ENCODE measurements around the gene TMSB15A.
"Not testable (repeated sequence)": the region's sequence is repeated elsewhere in the genome, so short reads cannot be mapped to it uniquely, and the experiment has no call there.

The TMSB15A gene

GRCh38 chrX:102515975-102516941 is at the start of gene TMSB15A:
TMSB15A (minus strand) TSS chrX:102516739.
- peak; percentile 48 for DNase-seq

- DNase-seq = no peak
Measured at GRCh38 chrX:102560423-102561068, 44.0 kb upstream of the TMSB15A start.

GRCh38 chrX:102558607-102559006 is 42.1 kb upstream of the TMSB15A start:
- no peak for DNase-seq

DNA sequence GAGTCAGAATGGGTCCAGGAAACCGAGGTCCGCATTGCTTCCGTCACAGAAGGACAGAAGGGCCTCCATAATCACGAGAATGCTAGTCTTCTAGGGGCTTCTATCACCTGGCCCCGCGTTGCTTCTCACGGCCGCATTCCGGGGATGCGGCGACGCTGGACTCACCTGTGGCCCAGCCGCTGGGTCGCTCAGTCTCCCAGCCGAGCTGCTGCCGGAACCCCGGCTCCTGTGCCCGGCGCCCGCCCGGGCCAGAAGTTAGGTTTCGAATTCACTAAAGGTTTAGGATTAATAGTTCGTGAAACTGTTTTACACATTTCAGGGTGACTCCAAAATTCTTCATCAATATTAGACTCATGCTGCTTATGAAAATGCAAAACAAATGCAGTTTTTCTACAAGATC is 31.7 kb upstream of the TMSB15A start:
- no peak for DNase-seq

DNA sequence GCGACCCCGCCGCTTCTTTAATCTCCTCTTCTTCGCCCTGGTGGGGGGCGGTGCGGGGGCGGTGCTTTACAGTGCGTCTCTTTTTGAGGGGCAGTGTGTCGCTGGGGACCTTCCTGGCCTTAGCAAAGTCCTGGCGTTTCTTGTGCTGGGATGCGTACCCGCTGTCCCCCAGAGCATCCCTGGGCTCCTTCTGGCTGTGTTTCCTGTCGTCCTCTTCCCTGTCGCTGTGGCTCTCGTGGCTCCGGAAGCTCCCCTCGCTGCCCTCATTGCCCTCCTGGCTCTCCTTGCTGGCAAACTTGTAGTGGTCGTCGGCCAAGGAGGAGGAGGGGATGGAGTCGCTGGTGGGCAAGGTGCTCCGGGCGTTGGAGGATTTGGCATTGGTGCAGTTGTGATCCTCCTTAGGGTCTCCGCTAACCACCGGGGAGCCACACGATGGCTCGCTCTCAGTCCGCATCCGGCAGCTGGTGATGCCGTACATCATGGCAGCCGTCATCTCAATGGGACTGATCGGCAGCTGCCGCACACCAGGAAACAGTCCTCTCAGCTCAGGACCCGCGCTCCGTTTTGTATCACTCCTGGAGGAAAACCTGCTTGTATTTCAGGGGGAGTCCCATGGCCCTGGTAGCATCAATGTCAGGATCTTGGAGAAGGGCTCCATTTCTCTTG is 30.4 kb upstream of the TMSB15A start:
- DNase-seq = peak; percentile 0

DNA sequence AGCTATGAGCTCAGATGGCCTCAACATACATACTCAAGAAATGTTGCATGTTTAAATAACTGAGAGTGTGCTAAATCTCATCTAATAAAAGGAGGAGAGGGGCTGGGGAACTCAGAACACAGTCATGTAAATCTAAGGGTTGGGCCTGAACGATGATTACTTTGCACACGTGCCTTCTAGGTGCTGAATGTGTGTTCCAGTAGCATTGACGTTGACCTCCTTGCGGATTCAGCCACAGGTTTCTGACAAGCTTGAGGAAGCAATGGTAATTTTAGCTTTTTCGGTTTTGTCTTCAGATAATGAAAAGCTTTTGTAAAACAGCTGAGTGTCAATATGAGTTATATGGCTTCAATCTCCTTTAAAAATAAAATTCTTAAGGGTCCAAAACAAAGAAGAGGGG is 29.6 kb upstream of the TMSB15A start:
- DNase-seq = not testable (repeated sequence)

DNA sequence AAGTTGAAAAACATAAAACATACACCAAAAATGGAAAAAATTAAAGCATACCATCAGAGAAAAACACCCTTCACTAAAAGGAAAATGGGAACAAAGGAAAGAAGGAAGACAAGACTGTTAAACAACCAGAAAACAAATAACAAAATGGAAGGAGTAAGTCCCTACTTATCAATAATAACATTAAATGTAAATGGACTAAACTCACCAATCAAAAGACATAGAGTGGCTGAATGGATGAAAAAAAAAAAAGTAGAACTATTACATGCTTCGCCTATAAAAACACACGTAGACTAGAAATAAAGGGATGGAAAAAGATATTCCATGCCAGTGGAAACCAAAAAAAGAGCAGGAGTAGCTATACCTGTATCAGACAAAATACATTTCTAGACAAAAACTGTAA is 19.4 kb upstream of the TMSB15A start:
- no peak for DNase-seq

GRCh38 chrX:102517326-102517725 is 787 bp upstream of the TMSB15A start:
- DNase-seq = peak; percentile 19

GRCh38 chrX:102514536-102514935 is 2.0 kb downstream of the TMSB15A start:
- no peak for DNase-seq

- DNase-seq = no peak
Measured at GRCh38 chrX:102498732-102499131, 17.8 kb downstream of the TMSB15A start.

- DNase-seq = peak; percentile 1
Measured at GRCh38 chrX:102491766-102492165, 24.8 kb downstream of the TMSB15A start.

GRCh38 chrX:102478765-102479164 is 37.8 kb downstream of the TMSB15A start:
- DNase-seq = not testable (repeated sequence)

- not testable (repeated sequence) for DNase-seq
Measured at GRCh38 chrX:102471762-102472220, 44.7 kb downstream of the TMSB15A start, which contains the start of gene TCP11X2. TCP11X2 (minus strand) TSS chrX:102471812.

DNA sequence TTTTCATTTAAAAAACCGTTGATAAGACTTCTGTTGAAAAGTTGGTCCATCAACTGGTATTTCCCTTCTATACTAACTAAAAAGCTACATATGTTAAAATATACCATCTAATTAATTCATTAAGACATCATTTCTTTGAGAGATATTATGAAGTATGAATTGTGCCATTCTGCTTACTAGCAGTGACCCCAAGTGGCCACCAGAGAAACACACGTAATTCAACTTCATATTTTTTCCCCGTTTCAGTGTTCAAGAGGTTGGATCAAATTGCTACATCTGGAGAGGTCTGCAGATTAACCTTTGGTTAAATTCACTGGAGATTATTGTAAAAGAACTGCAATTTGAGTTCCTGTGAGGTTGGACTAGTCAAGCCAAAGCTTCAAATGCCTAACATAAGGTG is 46.3 kb downstream of the TMSB15A start:
- not testable (repeated sequence) for DNase-seq
